SK-N-SH (cell line): Measurements from ENCODE around the gene CDKAL1.

Experiments used
- CHD2 ChIP-seq: fragments of 150-350 bp; IDR thresholded peaks from 2 replicates; pipeline ENCODE4 v1.6.1; 2018; ENCODE audit warnings: low read length; ENCODE audit not compliant: partially characterized antibody
- ELF1 ChIP-seq: IDR thresholded peaks from 2 replicates; pipeline ENCODE4 v1.4.0; 2012
- EP300 ChIP-seq, 2 experiments: IDR thresholded peaks; 2 replicates each; pipeline versions ENCODE4 v1.4.0 to v1.6.1; 2012; ENCODE audit warnings: borderline replicate concordance in 1 of 2, low read depth in 1 of 2, low read length in 1 of 2
- IRF3 ChIP-seq: fragments of 150-350 bp; IDR thresholded peaks from 2 replicates; pipeline ENCODE4 v1.6.1; 2016; ENCODE audit warnings: mild to moderate bottlenecking, low read depth, low read length
- MXI1 ChIP-seq: IDR thresholded peaks from 2 replicates; pipeline ENCODE4 v1.6.1; 2012; ENCODE audit warnings: mild to moderate bottlenecking, low read depth, low read length, improper control_type of control experiment
- RFX5 ChIP-seq: IDR thresholded peaks from 2 replicates; pipeline ENCODE4 v1.6.1; 2012; ENCODE audit warnings: mild to moderate bottlenecking, improper control_type of control experiment, low read length
- TAF1 ChIP-seq: IDR thresholded peaks from 2 replicates; pipeline ENCODE4 v1.6.1; 2012; ENCODE audit warnings: low read depth, mild to moderate bottlenecking, low read length, moderate library complexity, borderline replicate concordance
- TCF12 ChIP-seq: IDR thresholded peaks from 2 replicates; pipeline ENCODE4 v1.4.0; 2012
- ZBTB33 ChIP-seq: IDR thresholded peaks from 2 replicates; pipeline ENCODE4 v1.4.0; 2012; ENCODE audit warnings: low read depth, borderline replicate concordance
- TF ChIP-seq, protein P1 (sequence below): fragments of 200-600 bp; sonication (generic); IDR thresholded peaks from 2 replicates; pipeline ENCODE4 v1.6.1; 2017; ENCODE audit warnings: antibody characterized with exemption, mild to moderate bottlenecking, moderate library complexity
- TF ChIP-seq, protein P2 (sequence below): IDR thresholded peaks from 2 replicates; pipeline ENCODE4 v1.6.1; 2012; ENCODE audit warnings: mild to moderate bottlenecking, low read depth, low read length, moderate library complexity
- TF ChIP-seq, protein P3 (sequence below): fragments of 150-350 bp; IDR thresholded peaks from 2 replicates; pipeline ENCODE4 v1.6.1; 2017; ENCODE audit warnings: antibody characterized with exemption, low read length, low read depth, borderline replicate concordance
- TF ChIP-seq, protein P4 (sequence below): IDR thresholded peaks from 2 replicates; pipeline ENCODE4 v1.4.0; 2012; ENCODE audit warnings: low read depth

DNA sequence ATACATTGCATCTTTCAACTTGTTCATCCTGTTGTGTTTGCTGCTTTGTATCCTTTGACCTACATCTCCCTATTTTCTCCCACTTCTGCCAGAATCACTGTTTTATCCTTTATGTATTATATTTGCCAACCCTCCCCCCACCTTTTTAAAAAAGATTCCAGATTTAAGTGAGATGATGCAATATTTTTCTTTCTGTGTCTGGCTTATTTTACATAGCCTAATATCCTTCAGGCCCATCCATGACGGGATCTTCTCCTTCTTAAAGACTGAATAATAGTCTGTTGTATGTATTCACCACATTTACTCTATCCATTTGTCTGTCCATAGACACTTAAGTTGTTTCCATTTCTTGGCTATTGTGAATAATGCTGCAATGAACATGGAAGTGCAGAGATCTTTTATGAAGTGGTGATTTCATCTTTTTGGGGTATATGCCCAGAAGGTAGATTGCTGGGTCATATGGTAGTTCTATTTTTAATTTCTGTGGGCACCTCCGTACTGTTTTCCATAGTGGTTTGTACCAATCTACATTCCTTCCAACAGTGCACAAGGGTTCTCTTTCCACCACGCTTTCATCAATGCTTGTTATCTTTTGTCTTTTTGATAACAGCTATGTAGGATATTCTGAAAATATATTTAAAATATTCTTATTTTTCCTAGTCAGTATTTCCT, 181.0 kb downstream of the CDKAL1 start:
- TF ChIP-seq ZBTB33, result no peak
- TF ChIP-seq IRF3, result no peak
- TF ChIP-seq, protein P1, sequence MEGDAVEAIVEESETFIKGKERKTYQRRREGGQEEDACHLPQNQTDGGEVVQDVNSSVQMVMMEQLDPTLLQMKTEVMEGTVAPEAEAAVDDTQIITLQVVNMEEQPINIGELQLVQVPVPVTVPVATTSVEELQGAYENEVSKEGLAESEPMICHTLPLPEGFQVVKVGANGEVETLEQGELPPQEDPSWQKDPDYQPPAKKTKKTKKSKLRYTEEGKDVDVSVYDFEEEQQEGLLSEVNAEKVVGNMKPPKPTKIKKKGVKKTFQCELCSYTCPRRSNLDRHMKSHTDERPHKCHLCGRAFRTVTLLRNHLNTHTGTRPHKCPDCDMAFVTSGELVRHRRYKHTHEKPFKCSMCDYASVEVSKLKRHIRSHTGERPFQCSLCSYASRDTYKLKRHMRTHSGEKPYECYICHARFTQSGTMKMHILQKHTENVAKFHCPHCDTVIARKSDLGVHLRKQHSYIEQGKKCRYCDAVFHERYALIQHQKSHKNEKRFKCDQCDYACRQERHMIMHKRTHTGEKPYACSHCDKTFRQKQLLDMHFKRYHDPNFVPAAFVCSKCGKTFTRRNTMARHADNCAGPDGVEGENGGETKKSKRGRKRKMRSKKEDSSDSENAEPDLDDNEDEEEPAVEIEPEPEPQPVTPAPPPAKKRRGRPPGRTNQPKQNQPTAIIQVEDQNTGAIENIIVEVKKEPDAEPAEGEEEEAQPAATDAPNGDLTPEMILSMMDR, result no peak
- TF ChIP-seq RFX5, result no peak
- TF ChIP-seq TCF12, result no peak
- TF ChIP-seq, protein P2, sequence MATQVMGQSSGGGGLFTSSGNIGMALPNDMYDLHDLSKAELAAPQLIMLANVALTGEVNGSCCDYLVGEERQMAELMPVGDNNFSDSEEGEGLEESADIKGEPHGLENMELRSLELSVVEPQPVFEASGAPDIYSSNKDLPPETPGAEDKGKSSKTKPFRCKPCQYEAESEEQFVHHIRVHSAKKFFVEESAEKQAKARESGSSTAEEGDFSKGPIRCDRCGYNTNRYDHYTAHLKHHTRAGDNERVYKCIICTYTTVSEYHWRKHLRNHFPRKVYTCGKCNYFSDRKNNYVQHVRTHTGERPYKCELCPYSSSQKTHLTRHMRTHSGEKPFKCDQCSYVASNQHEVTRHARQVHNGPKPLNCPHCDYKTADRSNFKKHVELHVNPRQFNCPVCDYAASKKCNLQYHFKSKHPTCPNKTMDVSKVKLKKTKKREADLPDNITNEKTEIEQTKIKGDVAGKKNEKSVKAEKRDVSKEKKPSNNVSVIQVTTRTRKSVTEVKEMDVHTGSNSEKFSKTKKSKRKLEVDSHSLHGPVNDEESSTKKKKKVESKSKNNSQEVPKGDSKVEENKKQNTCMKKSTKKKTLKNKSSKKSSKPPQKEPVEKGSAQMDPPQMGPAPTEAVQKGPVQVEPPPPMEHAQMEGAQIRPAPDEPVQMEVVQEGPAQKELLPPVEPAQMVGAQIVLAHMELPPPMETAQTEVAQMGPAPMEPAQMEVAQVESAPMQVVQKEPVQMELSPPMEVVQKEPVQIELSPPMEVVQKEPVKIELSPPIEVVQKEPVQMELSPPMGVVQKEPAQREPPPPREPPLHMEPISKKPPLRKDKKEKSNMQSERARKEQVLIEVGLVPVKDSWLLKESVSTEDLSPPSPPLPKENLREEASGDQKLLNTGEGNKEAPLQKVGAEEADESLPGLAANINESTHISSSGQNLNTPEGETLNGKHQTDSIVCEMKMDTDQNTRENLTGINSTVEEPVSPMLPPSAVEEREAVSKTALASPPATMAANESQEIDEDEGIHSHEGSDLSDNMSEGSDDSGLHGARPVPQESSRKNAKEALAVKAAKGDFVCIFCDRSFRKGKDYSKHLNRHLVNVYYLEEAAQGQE, result no peak
- TF ChIP-seq CHD2, result no peak
- no peak for TF ChIP-seq EP300 (IDR thresholded peaks at IDR 0.05; ENCODE audit: borderline replicate concordance in 1 of 2, low read depth in 1 of 2, low read length in 1 of 2)
- no peak for TF ChIP-seq TAF1
- no peak for TF ChIP-seq MXI1
- TF ChIP-seq, protein P3, sequence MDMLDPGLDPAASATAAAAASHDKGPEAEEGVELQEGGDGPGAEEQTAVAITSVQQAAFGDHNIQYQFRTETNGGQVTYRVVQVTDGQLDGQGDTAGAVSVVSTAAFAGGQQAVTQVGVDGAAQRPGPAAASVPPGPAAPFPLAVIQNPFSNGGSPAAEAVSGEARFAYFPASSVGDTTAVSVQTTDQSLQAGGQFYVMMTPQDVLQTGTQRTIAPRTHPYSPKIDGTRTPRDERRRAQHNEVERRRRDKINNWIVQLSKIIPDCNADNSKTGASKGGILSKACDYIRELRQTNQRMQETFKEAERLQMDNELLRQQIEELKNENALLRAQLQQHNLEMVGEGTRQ, result no peak
- TF ChIP-seq, protein P4, sequence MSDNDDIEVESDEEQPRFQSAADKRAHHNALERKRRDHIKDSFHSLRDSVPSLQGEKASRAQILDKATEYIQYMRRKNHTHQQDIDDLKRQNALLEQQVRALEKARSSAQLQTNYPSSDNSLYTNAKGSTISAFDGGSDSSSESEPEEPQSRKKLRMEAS, result no peak
- no peak for TF ChIP-seq ELF1
